ENCODE measurements around the gene LRRC75B.

GRCh38 chr22:24541681-24542515 is 51.0 kb downstream of the LRRC75B start:
- TF ChIP-seq CTCF (tag by site-specific recombination; IDR thresholded peaks at IDR 0.05) (no peak), RBAK (tag by site-specific recombination; IDR thresholded peaks at IDR 0.05) (no peak), ZNF549 (tag by site-specific recombination; IDR thresholded peaks at IDR 0.05) (no peak), ZNF138 (tag by site-specific recombination; IDR thresholded peaks at IDR 0.05; ENCODE audit: borderline replicate concordance) (no peak), ZNF362 (tag by site-specific recombination; IDR thresholded peaks at IDR 0.05) (no peak), ELK4 (IDR thresholded peaks at IDR 0.05; ENCODE audit: borderline replicate concordance, low read depth, low read length) (no peak), ZNF660 (tag by site-specific recombination; IDR thresholded peaks at IDR 0.05) (no peak), ZBTB7A (tag by site-specific recombination; IDR thresholded peaks at IDR 0.05; ENCODE audit: low read depth) (no peak), ZNF398 (tag by site-specific recombination; IDR thresholded peaks at IDR 0.05) (no peak), ZSCAN4 (tag by site-specific recombination; IDR thresholded peaks at IDR 0.05) (no peak), ZBTB21 (tag by site-specific recombination; IDR thresholded peaks at IDR 0.05) (no peak), ZXDB (tag by site-specific recombination; IDR thresholded peaks at IDR 0.05) (no peak)

Data from HEK293 (cell line).